OCI-LY1 (cell line): ENCODE measurements around the gene IQGAP2.

Experiments used
- CTCF ChIP-seq: fragments of 200-600 bp; sonication (generic), shearing (Covaris generic); IDR thresholded peaks from 2 replicates; pipeline ENCODE4 v1.5.1; 2017; ENCODE audit warnings: mild to moderate bottlenecking, antibody characterized with exemption, low read length, moderate library complexity, mixed read lengths
- EZH2 ChIP-seq: fragments of 200-600 bp; sonication (generic), shearing (Covaris generic); IDR thresholded peaks from 2 replicates; pipeline ENCODE4 v1.8.0; 2017; ENCODE audit warnings: borderline replicate concordance, mixed run types, mild to moderate bottlenecking, antibody characterized with exemption, low read length, moderate library complexity, mixed read lengths

DNA sequence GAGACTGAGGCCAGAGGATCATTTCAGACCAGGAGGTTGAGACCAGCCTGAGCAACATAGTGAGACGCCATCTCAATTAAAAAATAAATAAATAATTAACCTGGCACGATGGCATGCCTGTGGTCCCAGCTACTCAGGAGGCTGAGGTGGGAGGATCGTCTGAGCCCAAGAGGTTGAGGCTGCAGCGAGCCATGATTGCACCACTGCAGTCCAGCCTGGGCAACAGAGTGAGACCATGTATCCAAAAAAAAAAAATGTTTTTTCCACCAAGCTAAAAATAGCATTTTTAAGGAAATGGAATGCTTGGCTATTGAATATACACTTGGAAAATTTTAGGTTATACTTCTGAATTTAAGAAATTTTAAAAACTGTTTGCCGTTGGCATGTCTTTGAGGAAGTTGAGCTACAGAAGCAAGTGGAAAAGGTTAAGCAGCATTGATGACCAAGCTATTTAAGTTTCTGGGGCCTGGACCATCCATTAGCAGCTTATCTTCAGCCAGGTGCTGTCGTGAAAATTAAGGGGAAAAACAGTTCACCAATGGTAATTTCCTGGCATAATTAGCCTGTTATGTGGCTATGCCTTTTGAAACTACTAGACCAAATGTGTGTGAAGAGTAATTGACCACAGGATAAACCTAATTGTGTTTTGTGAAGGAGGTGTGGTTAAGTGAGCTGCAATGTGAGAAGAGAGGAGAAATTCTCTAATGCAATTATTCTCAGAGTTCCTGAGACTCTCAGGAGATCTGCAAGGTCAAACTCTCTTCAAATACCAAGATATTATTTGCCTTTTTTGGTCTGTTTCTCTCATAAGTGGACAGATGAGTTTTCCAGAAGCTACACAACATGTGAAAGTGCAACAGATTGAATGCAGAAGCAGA is 333.8 kb downstream of the IQGAP2 start:
- TF ChIP-seq CTCF (no peak), EZH2 (no peak)
